Mesenchymal stem cell (in vitro differentiated cells and primary cell): Measurements from ENCODE around the gene LYG1.
"Not testable (repeated sequence)": the region's sequence is repeated elsewhere in the genome, so short reads cannot be mapped to it uniquely, and the experiment has no call there.

ENCODE experiments used
- DNase-seq: peaks from one replicate; pipeline ENCODE4 v3.0.0-alpha.2; 2013
- H2AFZ ChIP-seq: one replicate; pipeline ENCODE4 v1.6.1; 2013; ENCODE audit warnings: low read depth, mild to moderate bottlenecking, control low read depth, inconsistent platforms, low read length, moderate library complexity
- H2AK5ac ChIP-seq: 2 replicates; pipeline ENCODE4 v1.6.1; 2013; ENCODE audit warnings: low read length, moderate library complexity, mild to moderate bottlenecking, inconsistent platforms; ENCODE audit not compliant: severe bottlenecking
- H2BK120ac ChIP-seq: one replicate; pipeline ENCODE4 v1.6.1; 2013; ENCODE audit warnings: low read depth, mild to moderate bottlenecking, inconsistent platforms, low read length, moderate library complexity
- H2BK12ac ChIP-seq, 2 experiments: one replicate each; pipeline ENCODE4 v1.6.1; 2013; ENCODE audit warnings: inconsistent platforms in 2 of 2, low read length in 2 of 2, mild to moderate bottlenecking in 2 of 2, moderate library complexity in 2 of 2, control low read depth in 1 of 2
- H2BK15ac ChIP-seq: one replicate; pipeline ENCODE4 v1.6.1; 2013; ENCODE audit warnings: mild to moderate bottlenecking, low read depth, inconsistent platforms; ENCODE audit not compliant: poor library complexity, severe bottlenecking
- H2BK5ac ChIP-seq: 2 replicates; pipeline ENCODE4 v1.6.1; 2013; ENCODE audit warnings: low read depth, mild to moderate bottlenecking, low read length, control low read depth, inconsistent platforms; ENCODE audit not compliant: poor library complexity, severe bottlenecking
- H3K14ac ChIP-seq, 2 experiments: one replicate each; pipeline ENCODE4 v1.6.1; 2013; ENCODE audit warnings: inconsistent platforms in 2 of 2, low read length in 2 of 2, control low read depth in 1 of 2, mild to moderate bottlenecking in 1 of 2, moderate library complexity in 1 of 2
- H3K18ac ChIP-seq, 2 experiments: one replicate each; pipeline ENCODE4 v1.6.1; 2013; ENCODE audit warnings: inconsistent platforms in 2 of 2, low read length in 2 of 2, control low read depth in 1 of 2, low read depth in 1 of 2, mild to moderate bottlenecking in 1 of 2
- H3K23ac ChIP-seq, 2 experiments: one replicate each; pipeline ENCODE4 v1.6.1; 2013; ENCODE audit warnings: inconsistent platforms in 2 of 2, low read length in 2 of 2, mild to moderate bottlenecking in 2 of 2, moderate library complexity in 2 of 2, control low read depth in 1 of 2
- H3K27ac ChIP-seq: 2 replicates; pipeline ENCODE4 v1.5.1; 2013; ENCODE audit warnings: mild to moderate bottlenecking, moderate library complexity, low read length, control low read depth, inconsistent platforms; ENCODE audit not compliant: poor library complexity, severe bottlenecking
- H3K27me3 ChIP-seq, 2 experiments: 2 replicates each; pipeline versions ENCODE4 v1.6.1 to v1.7.0; 2013; ENCODE audit warnings: low read length in 2 of 2, mild to moderate bottlenecking in 2 of 2, moderate library complexity in 2 of 2, control low read depth in 1 of 2, inconsistent platforms in 1 of 2; ENCODE audit not compliant: control insufficient read depth in 1 of 2, insufficient read depth in 1 of 2
- H3K36me3 ChIP-seq, 2 experiments: 2 replicates each; pipeline versions ENCODE4 v1.6.1 to v1.7.0; 2013; ENCODE audit warnings: low read length in 2 of 2, control low read depth in 1 of 2, inconsistent platforms in 1 of 2, low read depth in 1 of 2, mild to moderate bottlenecking in 1 of 2; ENCODE audit not compliant: insufficient read depth in 2 of 2, control insufficient read depth in 1 of 2
- H3K4ac ChIP-seq, 2 experiments: one replicate each; pipeline ENCODE4 v1.6.1; 2013; ENCODE audit warnings: inconsistent platforms in 2 of 2, low read length in 2 of 2, mild to moderate bottlenecking in 2 of 2, moderate library complexity in 2 of 2, control low read depth in 1 of 2, low read depth in 1 of 2
- H3K4me1 ChIP-seq: 2 replicates; pipeline ENCODE4 v1.6.1; 2013; ENCODE audit warnings: low read depth, low read length, control low read depth; ENCODE audit not compliant: control insufficient read depth, insufficient read depth
- H3K4me2 ChIP-seq: 2 replicates; pipeline ENCODE4 v1.6.1; 2013; ENCODE audit warnings: low read length, mild to moderate bottlenecking, inconsistent platforms; ENCODE audit not compliant: poor library complexity, severe bottlenecking
- H3K4me3 ChIP-seq, 2 experiments: 2 replicates each; pipeline versions ENCODE4 v1.5.1 to v1.7.0; 2013; ENCODE audit warnings: low read length in 2 of 2, mild to moderate bottlenecking in 2 of 2, control low read depth in 1 of 2, low read depth in 1 of 2; ENCODE audit not compliant: insufficient read depth in 1 of 2
- H3K79me1 ChIP-seq: replicated peaks from 2 replicates; pipeline ENCODE4 v1.6.1; 2013; ENCODE audit warnings: mild to moderate bottlenecking, control low read depth, low read length, inconsistent platforms; ENCODE audit not compliant: poor library complexity, severe bottlenecking
- H3K9ac ChIP-seq: 2 replicates; pipeline ENCODE4 v1.7.0; 2013; ENCODE audit warnings: mild to moderate bottlenecking, low read length, moderate library complexity
- H3K9me3 ChIP-seq: 2 replicates; pipeline ENCODE4 v1.7.0; 2013; ENCODE audit warnings: mild to moderate bottlenecking, low read length; ENCODE audit not compliant: control insufficient read depth
- H4K8ac ChIP-seq: one replicate; pipeline ENCODE4 v1.6.1; 2013; ENCODE audit warnings: inconsistent platforms, mild to moderate bottlenecking, low read length, moderate library complexity
- H4K91ac ChIP-seq: one replicate; pipeline ENCODE4 v1.6.1; 2013; ENCODE audit warnings: mild to moderate bottlenecking, low read length, inconsistent platforms
- WGBS: methylation state at CpG from one replicate; pipeline ENCODE4 v1.1.7; 2013; ENCODE audit warnings: mixed read lengths; 5-methylcytosine and 5-hydroxymethylcytosine counted together

LYG1 gene

DNA sequence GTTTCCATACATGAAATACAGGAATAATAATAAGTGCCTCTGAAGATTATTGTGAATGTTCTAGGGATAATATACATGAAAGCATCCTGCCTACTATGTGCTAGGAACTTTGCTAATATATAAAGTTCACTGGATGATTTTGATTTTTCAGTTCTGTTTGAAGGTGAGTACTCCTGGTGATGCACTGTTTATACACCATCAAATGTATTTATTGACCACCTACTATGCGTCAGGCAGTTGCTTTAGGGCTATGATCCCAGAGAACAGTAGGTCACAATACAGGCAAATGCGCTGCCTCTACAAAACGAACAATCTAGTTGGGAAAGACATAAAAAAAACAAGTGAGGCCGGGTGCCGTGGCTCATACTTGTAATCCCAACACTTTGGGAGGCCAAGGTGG, 24.4 kb upstream of the LYG1 start:
- no peak overlapping the region for H3K27ac ChIP-seq
- WGBS = 98% methylated on average over 5 of the region's 5 CpGs

DNA sequence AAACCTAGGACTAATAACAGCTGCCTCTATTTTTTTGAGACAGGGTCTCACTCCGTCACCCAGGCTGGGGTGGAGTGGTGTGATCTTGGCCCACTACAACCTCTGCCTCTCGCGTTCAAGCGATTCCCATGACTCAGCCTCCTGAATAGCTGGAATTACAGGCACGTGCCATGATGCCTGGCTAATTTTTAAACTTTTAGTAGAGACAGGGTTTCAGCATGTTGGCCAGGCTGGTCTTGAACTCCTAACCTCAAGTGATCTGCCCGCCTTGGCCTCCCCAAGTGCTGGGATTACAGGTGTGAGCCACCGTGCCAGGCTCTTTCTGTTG, 16.8 kb upstream of the LYG1 start:
- H3K23ac ChIP-seq, H4K8ac ChIP-seq, H3K4me3 ChIP-seq, H2BK15ac ChIP-seq, H3K18ac ChIP-seq, H3K4me2 ChIP-seq, H2BK5ac ChIP-seq, H3K9ac ChIP-seq, DNase-seq, H3K4me1 ChIP-seq, H4K91ac ChIP-seq, H2AFZ ChIP-seq, H3K4ac ChIP-seq, H2BK12ac ChIP-seq, H2AK5ac ChIP-seq, H2BK120ac ChIP-seq, H3K14ac ChIP-seq, H3K27ac ChIP-seq, H3K9me3 ChIP-seq, H3K27me3 ChIP-seq: not testable (repeated sequence)
- H3K36me3 ChIP-seq = peaks cover 19 to 58% of the 10 kb centered on the region in 2 experiments
- peaks cover 14% of the 10 kb centered on the region for H3K79me1 ChIP-seq
- 98% methylated on average over 7 of the region's 7 CpGs for WGBS

More for the DNA sequence above, 24.4 kb upstream of the LYG1 start:
- no peak overlapping the region for H4K8ac ChIP-seq
- no peak overlapping the region for H4K91ac ChIP-seq
- H3K4ac ChIP-seq = no peak overlapping the region
- no peak overlapping the region for H2AK5ac ChIP-seq
- peaks cover 22% of the 10 kb centered on the region for H3K79me1 ChIP-seq
- no peak overlapping the region for H3K14ac ChIP-seq
- H2AFZ ChIP-seq = no peak overlapping the region
- no peaks in the 10 kb centered on the region for H3K27me3 ChIP-seq
- H3K9me3 ChIP-seq = no peaks in the 10 kb centered on the region
- H3K9ac ChIP-seq = no peak overlapping the region
- no peak overlapping the region for H3K18ac ChIP-seq
- no peak overlapping the region for H3K4me2 ChIP-seq
- no peak overlapping the region for H2BK5ac ChIP-seq
- no peak overlapping the region for H3K23ac ChIP-seq
- peaks cover 39 to 87% of the 10 kb centered on the region in 2 experiments for H3K36me3 ChIP-seq
- no peak overlapping the region for H2BK12ac ChIP-seq
- H2BK120ac ChIP-seq = no peak overlapping the region
- H2BK15ac ChIP-seq = no peak overlapping the region
- no peak for DNase-seq
- peaks cover 2% of the 10 kb centered on the region for H3K4me1 ChIP-seq
- H3K4me3 ChIP-seq = no peak overlapping the region

DNA sequence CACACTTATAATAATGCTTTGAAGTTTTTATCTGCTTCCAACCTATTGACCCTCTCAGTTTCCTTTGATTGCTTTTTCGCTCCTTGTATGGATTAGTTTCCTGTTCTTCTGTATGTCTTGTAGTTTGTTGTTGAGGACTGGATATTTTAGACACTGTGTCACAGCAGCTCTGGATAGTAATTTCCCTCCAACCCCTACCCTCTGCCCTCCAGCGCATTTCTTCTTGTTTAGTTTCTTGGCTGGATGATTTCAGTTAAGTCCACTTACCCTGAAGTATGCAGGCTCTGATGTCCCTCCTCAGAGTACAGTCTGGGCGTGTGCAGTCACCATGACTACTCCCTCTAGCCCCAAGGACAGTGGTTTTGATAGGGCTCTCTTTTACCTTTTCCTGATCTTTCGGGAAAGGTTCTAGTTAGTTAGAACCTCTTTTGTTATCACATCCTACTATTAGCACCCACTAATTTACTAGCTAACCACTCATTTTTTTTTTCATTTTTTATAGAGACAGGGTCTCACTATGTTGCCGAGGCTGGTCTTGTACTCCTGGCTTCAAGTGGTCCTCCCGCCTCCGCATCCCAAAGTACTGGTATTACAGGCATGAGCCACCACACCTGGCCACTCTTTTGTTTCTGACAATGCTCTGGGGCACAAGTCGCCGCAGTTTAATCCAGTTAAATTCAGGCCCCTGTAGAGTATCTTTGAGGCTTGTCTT, 16.3 kb upstream of the LYG1 start:
- Histone ChIP-seq H3K14ac (no peak overlapping the region), H2AFZ (no peak overlapping the region), H2BK5ac (no peak overlapping the region), H3K23ac (no peak overlapping the region), H3K9me3 (no peaks in the 10 kb centered on the region), H3K36me3 (peaks cover 16 to 54% of the 10 kb centered on the region in 2 experiments), H3K4me1 (peaks cover 2% of the 10 kb centered on the region), H2BK120ac (no peak overlapping the region), H3K4me2 (no peak overlapping the region), H3K27me3 (no peaks in the 10 kb centered on the region), H4K91ac (no peak overlapping the region), H2BK12ac (no peak overlapping the region), H4K8ac (no peak overlapping the region), H3K27ac (no peak overlapping the region), H2BK15ac (no peak overlapping the region), H3K79me1 (peaks cover 14% of the 10 kb centered on the region), H3K4me3 (no peak overlapping the region), H3K9ac (no peak overlapping the region), H3K18ac (no peak overlapping the region), H2AK5ac (no peak overlapping the region), H3K4ac (no peak overlapping the region)
- no peak for DNase-seq
- WGBS = 96% methylated on average over 8 of the region's 9 CpGs

DNA sequence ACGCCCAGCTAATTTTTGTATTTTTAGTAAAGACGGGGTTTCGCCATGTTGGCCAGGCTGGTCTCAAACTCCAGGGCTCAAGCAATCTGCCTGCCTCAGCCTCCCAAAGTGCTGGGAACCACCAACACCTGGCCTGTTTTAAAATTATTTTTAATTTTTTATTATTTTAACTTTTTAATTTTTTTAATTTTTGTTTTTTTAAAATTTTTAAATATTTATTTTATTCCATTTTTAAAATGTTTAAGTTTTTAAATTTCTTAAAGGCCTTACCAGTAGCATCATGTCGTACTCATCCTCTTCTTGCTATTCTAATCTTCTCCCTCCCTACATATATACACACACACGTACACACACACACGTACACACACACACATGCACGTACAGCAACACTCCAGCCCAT, 1.4 kb downstream of the LYG1 start:
- H3K4me2 ChIP-seq = no peak overlapping the region
- no peak overlapping the region for H3K18ac ChIP-seq
- WGBS = 98% methylated on average over 7 of the region's 7 CpGs
- no peak overlapping the region for H3K9ac ChIP-seq
- H3K4me3 ChIP-seq = no peak overlapping the region
- H3K27ac ChIP-seq = no peak overlapping the region
- H2BK120ac ChIP-seq = no peak overlapping the region
- no peak overlapping the region for H4K91ac ChIP-seq
- H2BK15ac ChIP-seq = no peak overlapping the region
- no peaks in the 10 kb centered on the region for H3K79me1 ChIP-seq
- H2AFZ ChIP-seq = no peak overlapping the region
- peaks cover 2 to 7% of the 10 kb centered on the region in 2 experiments for H3K36me3 ChIP-seq
- H2BK5ac ChIP-seq = no peak overlapping the region
- peaks cover 5% of the 10 kb centered on the region for H3K4me1 ChIP-seq
- H3K23ac ChIP-seq = no peak overlapping the region
- no peak overlapping the region for H3K4ac ChIP-seq
- no peak for DNase-seq
- H4K8ac ChIP-seq = no peak overlapping the region
- H2AK5ac ChIP-seq = no peak overlapping the region
- no peak overlapping the region for H2BK12ac ChIP-seq
- H3K9me3 ChIP-seq = no peaks in the 10 kb centered on the region
- H3K27me3 ChIP-seq = no peaks in the 10 kb centered on the region
- no peak overlapping the region for H3K14ac ChIP-seq
